GM12878 (cell line): ENCODE data around the gene SYTL5. TPM values are rescaled to one million over a fixed set of nuclear protein-coding genes. Genes with fewer than 3 reads are reported as not detected.

Experiments used
- ELK1 ChIP-seq: IDR thresholded peaks from 2 replicates; pipeline ENCODE4 v1.6.1; 2012; ENCODE audit warnings: low read depth, low read length, improper control_type of control experiment
- MAX ChIP-seq: IDR thresholded peaks from 2 replicates; pipeline ENCODE4 v1.6.1; 2012; ENCODE audit warnings: low read depth, low read length, improper control_type of control experiment
- NR2F1 ChIP-seq: fragments of 450-650 bp; conservative IDR thresholded peaks from 2 replicates; pipeline ENCODE4 v1.6.1; 2017; ENCODE audit warnings: mild to moderate bottlenecking
- PAX5 ChIP-seq: IDR thresholded peaks from 2 replicates; pipeline ENCODE4 v1.6.1; 2011; ENCODE audit warnings: low read depth, low read length, borderline replicate concordance
- PRDM15 ChIP-seq: fragments of 450-650 bp; formaldehyde crosslinking; IDR thresholded peaks from 2 replicates; pipeline ENCODE4 v1.4.0; 2020; ENCODE audit warnings: mild to moderate bottlenecking, moderate library complexity
- RELA ChIP-seq: fragments of 450-650 bp; IDR thresholded peaks from 2 replicates; pipeline ENCODE4 v1.8.0; 2014; ENCODE audit warnings: borderline replicate concordance; ENCODE audit not compliant: partially characterized antibody
- REST ChIP-seq: IDR thresholded peaks from 2 replicates; pipeline ENCODE4 v1.6.1; 2012; ENCODE audit warnings: mild to moderate bottlenecking, low read depth, low read length
- USF1 ChIP-seq: IDR thresholded peaks from 2 replicates; pipeline ENCODE4 v1.6.1; 2011; ENCODE audit warnings: borderline replicate concordance, low read depth, mild to moderate bottlenecking, moderate library complexity, mixed read lengths, low read length; ENCODE audit not compliant: insufficient read depth; ENCODE audit errors: extremely low read length
- polyA plus RNA-seq, 11 experiments: library from polyadenylated mRNA; depleted of rRNA in 4 of 11; unstranded in 6 of 11; stranded (reverse) in 5 of 11; fragments of >200 nt; fragmentation: Nextera tagmentation in 4 of 11; fragmentation: Illumina TruSeq in 1 of 11; extraction: Ambion mirVana in 4 of 11; extraction: Trizol in 1 of 11; gene quantifications; 1 replicate in 1 of 11; 2 replicates in 10 of 11; pipeline versions ENCODE4 v1.2.1 to v1.2.3, GENCODE V29; 2011 to 2016; ENCODE audit warnings: inconsistent platforms in 2 of 11, missing spikeins in 2 of 11, low read depth in 1 of 11
- total RNA-seq, 4 experiments: library from RNA; depleted of rRNA in 3 of 4; stranded (reverse); fragments of >200 nt in 3 of 4; fragmentation: Illumina TruSeq in 1 of 4; extraction: Trizol in 1 of 4; gene quantifications; 2 replicates each; pipeline versions ENCODE4 v1.2.1 to v1.2.3, GENCODE V29; 2013 to 2021

Gene SYTL5
- total and polyA plus RNA-seq, 10 of the 15 experiments (the other 5 are each of a cell fraction or from before 2014, with no cell fraction given), result 0.01 to 0.20 (median 0.04) TPM; not detected in 3

GRCh38 chrX:38069991-38070390 lies 63.6 kb downstream of the SYTL5 start (continued):
- no peak for TF ChIP-seq REST
- TF ChIP-seq NR2F1, result no peak
- TF ChIP-seq PAX5, result no peak
- no peak for TF ChIP-seq PRDM15 (CRISPR knock-in tag)
- TF ChIP-seq USF1, result no peak
- no peak for TF ChIP-seq RELA
- no peak for TF ChIP-seq ELK1
- no peak for TF ChIP-seq MAX
